ENCODE measurements around the gene BUD13.

- TF ChIP-seq POLR2A (IDR thresholded peaks at IDR 0.05) (no peak), CTCF (IDR thresholded peaks at IDR 0.05) (no peak), POLR2AphosphoS5 (IDR thresholded peaks at IDR 0.05; ENCODE audit: insufficient read depth in 1 of 2, low read depth in 1 of 2) (no peak)
Measured at GRCh38 chr11:116727990-116728389, 44.8 kb downstream of the BUD13 start.

All from vagina (tissue), 2 donors.